CD4-positive, alpha-beta T cell treated with Interleukin-15 for 1 hour (primary cell): ENCODE data around the gene ABCA12.

Experiments
- DNase-seq: peaks from one replicate; pipeline ENCODE4 v3.0.0-alpha.2; 2020

ABCA12 gene

GRCh38 chr2:215110918-215111317, 27.5 kb downstream of the ABCA12 start:
- DNase-seq, result no peak

- DNase-seq, result no peak
These were observed 31.0 kb downstream of the ABCA12 start for GRCh38 chr2:215107216-215108056.

- no peak for DNase-seq
These were observed 32.6 kb downstream of the ABCA12 start for GRCh38 chr2:215105607-215106354.

- DNase-seq, result no peak
These were observed 34.2 kb downstream of the ABCA12 start for GRCh38 chr2:215104226-215104625.

- DNase-seq, result no peak
These were observed 39.6 kb downstream of the ABCA12 start for GRCh38 chr2:215098875-215099274.

- no peak for DNase-seq
These were observed 54.3 kb downstream of the ABCA12 start for GRCh38 chr2:215084080-215084479.

GRCh38 chr2:215083146-215083545, 55.3 kb downstream of the ABCA12 start:
- DNase-seq, result no peak

- no peak for DNase-seq
These were observed 56.0 kb downstream of the ABCA12 start for GRCh38 chr2:215082446-215082845.

- no peak for DNase-seq
These were observed 57.9 kb downstream of the ABCA12 start for GRCh38 chr2:215080545-215080944.

- no peak for DNase-seq
These were observed 66.8 kb downstream of the ABCA12 start for GRCh38 chr2:215071676-215072075.

GRCh38 chr2:215068399-215068798, 70.0 kb downstream of the ABCA12 start:
- DNase-seq, result no peak

- no peak for DNase-seq
These were observed 72.3 kb downstream of the ABCA12 start for GRCh38 chr2:215066124-215066523.

GRCh38 chr2:215063526-215063925, 74.9 kb downstream of the ABCA12 start:
- no peak for DNase-seq

- no peak for DNase-seq
These were observed 77.4 kb downstream of the ABCA12 start for GRCh38 chr2:215060861-215061536.

GRCh38 chr2:215059724-215060123, 78.7 kb downstream of the ABCA12 start:
- DNase-seq, result no peak

GRCh38 chr2:215055891-215056290, 82.5 kb downstream of the ABCA12 start:
- no peak for DNase-seq

GRCh38 chr2:215052810-215053209, 85.6 kb downstream of the ABCA12 start:
- DNase-seq, result no peak

GRCh38 chr2:215052404-215052803, 86.0 kb downstream of the ABCA12 start:
- DNase-seq, result no peak

- no peak for DNase-seq
These were observed 89.1 kb downstream of the ABCA12 start for GRCh38 chr2:215049341-215049740.

GRCh38 chr2:215038421-215038820, 100.0 kb downstream of the ABCA12 start:
- no peak for DNase-seq

- DNase-seq, result no peak
These were observed 102.1 kb downstream of the ABCA12 start for GRCh38 chr2:215036314-215036713.

- DNase-seq, result no peak
These were observed 104.3 kb downstream of the ABCA12 start for GRCh38 chr2:215034154-215034553.

GRCh38 chr2:215032153-215032552, 106.3 kb downstream of the ABCA12 start:
- no peak for DNase-seq

- no peak for DNase-seq
These were observed 107.1 kb downstream of the ABCA12 start for GRCh38 chr2:215031321-215031720.
